Bronchial epithelial cell (primary cell): ENCODE data around the gene CHD3. TPM values are rescaled to one million over a fixed set of nuclear protein-coding genes. Genes with fewer than 3 reads are reported as not detected.

Experiments used
- DNase-seq: peaks from one replicate; pipeline ENCODE4 v3.0.0-alpha.2; 2010; ENCODE audit warnings: low read depth
- FAIRE-seq: peaks from 2 replicates; lab custom pipeline; 2011; peaks lifted over from hg19 to GRCh38; lab: Jason Lieb, UNC
- H3K27me3 ChIP-seq: 2 replicates; pipeline ENCODE4 v1.5.1; 2011; ENCODE audit warnings: low read length; ENCODE audit not compliant: control insufficient read depth, insufficient read depth
- H3K36me3 ChIP-seq: 2 replicates; pipeline ENCODE4 v1.5.1; 2011; ENCODE audit warnings: low read length; ENCODE audit not compliant: control insufficient read depth, insufficient read depth
- H3K4me3 ChIP-seq: 2 replicates; pipeline ENCODE4 v1.5.1; 2011; ENCODE audit warnings: mild to moderate bottlenecking, low read depth, low read length, control low read depth
- total RNA-seq: library from RNA; depleted of rRNA; stranded (reverse); fragments of >200 nt; gene quantifications from 2 replicates; pipeline ENCODE4 v1.2.1, GENCODE V29; 2014
- TF ChIP-seq, protein P1 (sequence below): IDR thresholded peaks from 2 replicates; pipeline ENCODE4 v1.5.1; 2011; ENCODE audit warnings: mild to moderate bottlenecking, moderate library complexity, low read length, control low read depth, inconsistent platforms; ENCODE audit not compliant: insufficient read depth, severe bottlenecking

The CHD3 gene
- total RNA-seq, 1 donor from 2014 or later = 41.3 TPM

GRCh38 chr17:7882629-7883028 is 6.0 kb upstream of the CHD3 start:
- DNase-seq = no peak
- TF ChIP-seq, protein P1, sequence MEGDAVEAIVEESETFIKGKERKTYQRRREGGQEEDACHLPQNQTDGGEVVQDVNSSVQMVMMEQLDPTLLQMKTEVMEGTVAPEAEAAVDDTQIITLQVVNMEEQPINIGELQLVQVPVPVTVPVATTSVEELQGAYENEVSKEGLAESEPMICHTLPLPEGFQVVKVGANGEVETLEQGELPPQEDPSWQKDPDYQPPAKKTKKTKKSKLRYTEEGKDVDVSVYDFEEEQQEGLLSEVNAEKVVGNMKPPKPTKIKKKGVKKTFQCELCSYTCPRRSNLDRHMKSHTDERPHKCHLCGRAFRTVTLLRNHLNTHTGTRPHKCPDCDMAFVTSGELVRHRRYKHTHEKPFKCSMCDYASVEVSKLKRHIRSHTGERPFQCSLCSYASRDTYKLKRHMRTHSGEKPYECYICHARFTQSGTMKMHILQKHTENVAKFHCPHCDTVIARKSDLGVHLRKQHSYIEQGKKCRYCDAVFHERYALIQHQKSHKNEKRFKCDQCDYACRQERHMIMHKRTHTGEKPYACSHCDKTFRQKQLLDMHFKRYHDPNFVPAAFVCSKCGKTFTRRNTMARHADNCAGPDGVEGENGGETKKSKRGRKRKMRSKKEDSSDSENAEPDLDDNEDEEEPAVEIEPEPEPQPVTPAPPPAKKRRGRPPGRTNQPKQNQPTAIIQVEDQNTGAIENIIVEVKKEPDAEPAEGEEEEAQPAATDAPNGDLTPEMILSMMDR = no peak
- FAIRE-seq = no peak
- Histone ChIP-seq H3K27me3 (no peaks in the 10 kb centered on the region), H3K36me3 (peaks cover 1% of the 10 kb centered on the region), H3K4me3 (no peak overlapping the region)

- Histone ChIP-seq H3K36me3 (peaks cover 1% of the 10 kb centered on the region), H3K27me3 (no peaks in the 10 kb centered on the region), H3K4me3 (peak overlapping the region; percentile 94)
- TF ChIP-seq, protein P1 = no peak
- no peak for FAIRE-seq
- peak; percentile 22 for DNase-seq
Measured at GRCh38 chr17:7883781-7884386, 4.7 kb upstream of the CHD3 start.

GRCh38 chr17:7884581-7885366 is 3.8 kb upstream of the CHD3 start:
- H3K36me3 ChIP-seq = peaks cover 3% of the 10 kb centered on the region
- TF ChIP-seq, protein P1 = no peak
- DNase-seq (no peak), FAIRE-seq (no peak)
- peak overlapping the region; percentile 94 for H3K4me3 ChIP-seq
- H3K27me3 ChIP-seq = no peaks in the 10 kb centered on the region

DNA sequence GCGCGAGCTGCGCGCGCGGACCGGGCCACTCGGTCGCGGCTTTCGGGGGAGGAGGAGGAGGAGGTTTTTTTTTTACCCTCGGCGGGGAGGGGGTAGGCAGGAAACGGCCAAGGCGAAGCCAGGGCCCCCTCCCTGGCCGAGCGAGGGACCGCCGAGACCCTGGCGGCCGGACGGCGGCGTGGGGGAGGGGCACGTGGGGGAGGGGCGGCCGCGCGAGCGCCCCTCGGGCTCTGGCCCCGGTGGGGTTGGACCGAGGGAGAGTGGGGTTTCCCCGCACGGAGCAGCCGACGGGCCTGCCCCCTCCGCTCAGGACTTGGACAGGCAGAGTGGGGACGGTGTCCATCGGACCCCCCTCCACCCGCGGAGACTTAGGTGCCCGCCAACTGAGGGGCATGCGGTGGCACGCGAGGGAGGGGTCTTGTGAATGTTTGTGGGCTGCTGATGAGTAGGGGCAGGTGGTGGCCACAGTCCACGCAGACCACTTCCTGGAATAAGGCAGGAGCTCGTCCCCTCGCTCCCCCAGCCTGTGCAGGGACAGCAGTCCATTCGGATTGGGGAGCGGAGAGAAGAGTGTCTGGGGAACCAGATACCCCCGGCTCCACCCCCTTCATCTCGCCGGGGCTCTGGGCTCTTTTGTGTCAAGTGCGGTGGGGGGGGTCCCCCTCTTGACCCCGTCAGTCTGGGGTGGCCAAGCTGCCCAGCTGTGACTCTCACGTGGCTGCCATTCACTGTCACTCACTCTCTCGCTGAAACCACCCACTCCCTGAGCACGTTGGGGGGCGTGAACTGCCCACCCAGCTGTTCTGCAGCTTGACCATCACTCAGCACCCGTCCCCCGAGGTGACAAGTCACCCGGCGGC is 3.0 kb upstream of the CHD3 start:
- Histone ChIP-seq H3K36me3 (peaks cover 6% of the 10 kb centered on the region), H3K27me3 (no peaks in the 10 kb centered on the region), H3K4me3 (peak overlapping the region; percentile 94)
- no peak for DNase-seq
- no peak for FAIRE-seq
- TF ChIP-seq, protein P1 = no peak

DNA sequence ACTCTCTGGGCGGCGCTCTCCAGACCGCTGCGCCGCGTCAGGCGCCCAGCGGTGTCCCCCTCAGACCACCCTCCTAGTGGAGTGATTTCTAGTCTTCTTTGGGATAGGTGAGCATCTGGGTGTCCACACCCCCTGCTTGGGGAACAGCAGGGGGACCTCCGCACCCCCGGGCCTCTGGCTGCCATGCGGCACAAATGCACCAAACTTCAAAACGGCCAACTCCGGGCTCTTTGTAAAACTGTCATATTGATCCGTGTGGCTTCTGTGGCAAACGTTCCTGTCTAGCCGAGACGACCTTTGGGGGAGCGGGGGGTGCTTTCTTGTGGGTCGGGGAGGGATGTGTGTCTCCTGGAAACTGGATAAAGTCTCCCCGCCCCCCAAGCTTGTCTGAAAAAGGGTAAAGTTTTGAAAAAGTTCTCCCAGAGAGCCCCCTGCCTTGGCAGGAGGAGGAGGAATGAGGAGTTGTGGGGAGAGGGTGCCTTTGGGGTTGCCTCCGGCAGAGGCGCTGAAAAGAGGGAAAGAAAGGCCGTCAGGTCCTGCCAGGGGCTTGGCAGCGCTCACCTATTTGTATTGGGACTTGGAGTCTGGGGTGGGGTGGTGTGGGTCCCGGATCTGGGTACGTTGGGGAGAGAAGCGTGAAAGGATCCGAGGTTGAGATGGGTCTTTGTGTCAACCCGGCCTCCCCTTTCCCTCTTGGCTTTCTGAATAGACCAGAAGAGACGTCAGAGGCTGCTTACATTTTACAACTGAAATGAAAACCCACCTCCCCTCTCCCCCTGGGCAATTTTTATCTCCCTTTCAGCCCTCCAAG is 2.2 kb upstream of the CHD3 start:
- peak; percentile 23 for DNase-seq
- peak overlapping the region; percentile 94 for H3K4me3 ChIP-seq
- no peaks in the 10 kb centered on the region for H3K27me3 ChIP-seq
- no peak for FAIRE-seq
- TF ChIP-seq, protein P1 = no peak
- H3K36me3 ChIP-seq = peaks cover 13% of the 10 kb centered on the region
